Prostate gland (tissue), 2 donors: Measurements from ENCODE around the gene AXDND1.

ENCODE experiments used
- POLR2A ChIP-seq: fragments of 450-650 bp; IDR thresholded peaks from one replicate; pipeline ENCODE4 v1.6.1; 2016; ENCODE audit warnings: antibody characterized with exemption, mild to moderate bottlenecking
- TF ChIP-seq, protein P1 (sequence below), 4 experiments: fragments of 200-600 bp in 2 of 4; fragments of 450-650 bp in 2 of 4; sonication (generic) in 2 of 4; IDR thresholded peaks; 1 replicate in 3 of 4; 2 replicates in 1 of 4; pipeline ENCODE4 v1.5.1; 2016 to 2019; ENCODE audit warnings: antibody characterized with exemption in 4 of 4, mild to moderate bottlenecking in 2 of 4, moderate library complexity in 2 of 4

DNA sequence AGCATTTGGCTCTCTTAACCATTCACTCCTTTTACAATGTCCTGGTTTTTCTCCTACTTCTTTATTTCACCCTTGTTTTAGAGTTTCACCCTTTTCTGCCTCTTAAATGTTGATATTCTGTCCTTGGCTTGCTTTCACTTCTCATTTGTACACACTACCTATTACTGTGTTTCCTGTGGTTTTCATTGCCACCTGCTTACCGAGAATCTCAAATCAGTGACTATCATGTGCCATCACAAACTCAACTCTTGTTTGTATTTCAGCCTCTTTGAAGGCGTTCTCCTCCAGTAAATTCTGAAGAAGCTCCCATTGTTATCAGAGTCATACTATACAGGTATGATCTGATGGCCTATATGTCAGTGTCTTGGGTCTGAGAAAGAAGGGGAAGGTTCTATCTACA is 144.3 kb downstream of the AXDND1 start:
- TF ChIP-seq POLR2A: no peak
- TF ChIP-seq, protein P1, sequence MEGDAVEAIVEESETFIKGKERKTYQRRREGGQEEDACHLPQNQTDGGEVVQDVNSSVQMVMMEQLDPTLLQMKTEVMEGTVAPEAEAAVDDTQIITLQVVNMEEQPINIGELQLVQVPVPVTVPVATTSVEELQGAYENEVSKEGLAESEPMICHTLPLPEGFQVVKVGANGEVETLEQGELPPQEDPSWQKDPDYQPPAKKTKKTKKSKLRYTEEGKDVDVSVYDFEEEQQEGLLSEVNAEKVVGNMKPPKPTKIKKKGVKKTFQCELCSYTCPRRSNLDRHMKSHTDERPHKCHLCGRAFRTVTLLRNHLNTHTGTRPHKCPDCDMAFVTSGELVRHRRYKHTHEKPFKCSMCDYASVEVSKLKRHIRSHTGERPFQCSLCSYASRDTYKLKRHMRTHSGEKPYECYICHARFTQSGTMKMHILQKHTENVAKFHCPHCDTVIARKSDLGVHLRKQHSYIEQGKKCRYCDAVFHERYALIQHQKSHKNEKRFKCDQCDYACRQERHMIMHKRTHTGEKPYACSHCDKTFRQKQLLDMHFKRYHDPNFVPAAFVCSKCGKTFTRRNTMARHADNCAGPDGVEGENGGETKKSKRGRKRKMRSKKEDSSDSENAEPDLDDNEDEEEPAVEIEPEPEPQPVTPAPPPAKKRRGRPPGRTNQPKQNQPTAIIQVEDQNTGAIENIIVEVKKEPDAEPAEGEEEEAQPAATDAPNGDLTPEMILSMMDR (IDR thresholded peaks at IDR 0.05): no peak
